Measurements from ENCODE around the gene SCG2.
"Not testable (repeated sequence)": the region's sequence is repeated elsewhere in the genome, so short reads cannot be mapped to it uniquely, and the experiment has no call there.

The SCG2 gene

DNA sequence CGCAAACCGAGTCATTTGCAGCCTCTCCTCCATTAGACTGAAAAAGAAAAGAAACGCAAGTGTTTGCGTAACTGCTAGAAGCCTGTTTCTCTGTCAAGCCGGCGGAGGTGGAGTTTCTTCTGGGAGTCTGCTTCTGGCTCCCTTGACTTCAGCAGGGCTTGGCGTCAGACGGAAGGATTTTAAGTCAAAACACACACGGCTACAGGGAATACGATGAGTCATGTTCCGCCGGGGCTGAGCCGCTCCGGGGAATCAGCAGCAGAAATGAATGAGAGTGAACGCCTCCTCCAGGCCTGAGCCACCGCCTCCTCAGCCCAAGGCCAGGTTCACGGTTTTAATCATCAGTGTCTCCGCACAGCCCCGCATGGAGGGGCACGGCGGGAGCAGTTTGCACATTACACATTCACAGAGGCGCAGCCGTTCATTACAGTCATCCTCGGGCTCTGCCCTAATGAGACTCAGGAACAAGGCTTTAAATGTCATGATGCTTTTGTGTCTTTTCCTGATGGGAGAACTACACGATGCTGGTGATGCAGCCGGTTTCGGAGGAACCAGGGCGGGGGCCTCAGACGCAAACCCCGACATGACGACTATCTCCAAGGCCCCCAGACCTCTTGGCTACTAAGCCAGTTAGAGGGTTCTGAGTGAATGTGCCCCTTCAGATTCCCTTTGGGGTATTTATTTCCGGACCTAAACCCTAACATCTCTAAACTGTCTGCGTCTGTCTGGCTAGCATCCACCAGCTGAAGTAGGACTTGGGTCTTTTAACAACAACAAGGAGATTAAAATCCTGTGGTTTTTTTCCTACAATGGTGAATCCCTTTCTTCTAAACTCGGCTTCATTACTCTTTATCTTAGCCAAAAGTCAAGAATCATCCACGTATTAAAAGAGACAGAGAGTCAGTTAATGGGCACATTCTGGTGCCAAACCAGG, 11.1 kb upstream of the SCG2 start:
- DNase-seq (ENCODE audit: low read depth in 1 of 2, low spot score in 1 of 2): no peak

DNA sequence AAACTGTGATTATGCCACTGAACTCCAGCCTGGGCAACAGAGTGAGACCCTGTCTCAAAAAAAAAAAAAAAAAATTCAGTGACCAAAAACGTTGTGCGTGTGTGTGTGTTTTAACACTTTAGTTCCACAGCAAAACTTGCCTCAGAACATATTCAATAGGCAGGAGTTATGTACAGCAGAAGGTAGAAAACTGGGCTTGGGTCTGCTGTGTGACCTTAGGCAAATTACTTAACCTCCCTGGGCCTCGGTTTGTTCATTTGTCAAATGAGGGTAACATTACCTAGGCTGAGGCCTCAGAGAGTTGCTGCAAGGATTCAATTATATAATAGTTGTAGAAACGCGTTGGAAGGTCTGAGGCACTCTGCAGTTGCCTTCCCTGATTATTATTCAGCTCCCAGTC, 10.3 kb upstream of the SCG2 start:
- no peak for DNase-seq (ENCODE audit: low read depth in 1 of 2, low spot score in 1 of 2)

DNA sequence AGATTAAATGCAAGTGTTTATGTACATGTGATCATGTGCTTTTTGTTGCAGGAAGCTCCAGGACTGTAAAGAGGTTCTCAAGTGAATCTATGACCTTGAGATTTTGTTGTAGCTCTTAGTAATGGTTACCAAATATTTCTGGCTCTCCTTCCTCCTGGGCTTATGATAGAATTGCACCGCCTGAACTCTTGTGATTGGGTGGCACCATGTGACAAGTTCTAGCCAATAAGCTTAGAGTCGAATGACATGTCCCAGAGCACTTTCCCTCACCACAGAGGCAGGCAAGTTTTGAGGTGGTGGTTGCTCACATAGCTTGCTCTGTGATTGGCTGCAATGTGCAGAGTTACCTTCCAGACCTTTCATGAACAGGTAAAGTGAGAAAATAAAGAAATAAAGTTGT, 8.9 kb upstream of the SCG2 start:
- DNase-seq (ENCODE audit: low read depth in 1 of 2, low spot score in 1 of 2): no peak

DNA sequence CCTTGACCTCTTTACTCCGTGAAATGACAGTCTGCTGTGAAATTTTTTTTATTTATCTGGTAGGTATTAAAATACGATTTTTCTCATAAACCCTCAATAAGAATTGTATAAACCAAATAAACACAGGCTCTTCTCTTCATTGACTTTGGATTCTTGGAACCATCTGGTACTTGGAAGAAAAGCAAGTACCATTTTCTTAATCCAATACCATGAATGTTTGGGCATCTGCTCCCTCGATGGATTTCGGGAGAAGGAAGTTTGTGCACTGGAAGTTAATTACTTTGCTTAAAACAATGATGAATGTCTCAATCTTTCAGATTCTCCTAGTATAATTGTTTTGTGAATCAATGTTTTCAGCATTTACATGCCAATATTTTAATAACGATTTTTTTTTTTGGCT, 5.3 kb upstream of the SCG2 start:
- no peak for DNase-seq (ENCODE audit: low read depth in 1 of 2, low spot score in 1 of 2)

DNA sequence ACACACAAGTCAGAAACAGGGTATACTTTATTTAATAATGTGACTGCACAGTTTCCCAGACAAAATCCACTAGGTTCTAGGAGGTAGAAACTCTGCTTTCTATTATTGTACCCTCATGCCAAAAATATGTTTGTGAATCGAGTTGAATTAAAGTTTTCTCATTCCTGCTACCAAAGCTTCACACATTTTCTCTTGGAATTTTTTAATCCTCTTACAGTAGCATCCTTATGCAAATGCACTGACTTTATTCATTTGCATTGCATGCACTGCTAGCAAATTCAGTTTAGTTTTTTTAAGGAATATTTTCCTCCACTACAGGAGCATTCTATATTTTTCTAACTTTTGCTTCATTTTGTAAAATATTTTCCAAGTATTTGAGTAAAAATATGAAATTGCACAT, 4.8 kb upstream of the SCG2 start:
- no peak for DNase-seq (ENCODE audit: low read depth in 1 of 2, low spot score in 1 of 2)

GRCh38 chr2:223604231-223604630, 2.1 kb upstream of the SCG2 start:
- DNase-seq (ENCODE audit: low read depth in 1 of 2, low spot score in 1 of 2): no peak

DNA sequence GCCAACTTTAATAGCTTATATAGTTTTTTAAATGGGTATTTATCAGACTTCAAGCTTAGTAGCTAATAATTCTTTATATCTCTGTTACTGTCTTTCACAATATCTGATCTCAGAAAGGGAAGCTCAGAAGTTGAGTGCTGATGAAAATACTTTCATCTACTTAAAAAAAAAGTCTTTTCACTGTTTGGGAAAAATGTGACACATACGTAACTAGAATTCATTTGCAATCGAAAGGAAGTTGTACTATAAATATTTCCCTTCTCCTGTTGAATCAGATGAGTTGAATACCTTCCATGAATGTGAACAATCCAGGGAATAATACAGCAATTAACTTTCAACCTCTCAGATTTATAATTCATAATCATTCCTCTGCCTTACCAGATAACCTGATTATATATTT, 811 bp upstream of the SCG2 start:
- no peak for DNase-seq (ENCODE audit: low read depth in 1 of 2, low spot score in 1 of 2)

GRCh38 chr2:223601018-223601417, 1.1 kb downstream of the SCG2 start:
- DNase-seq (ENCODE audit: low read depth in 1 of 2, low spot score in 1 of 2): no peak

GRCh38 chr2:223599640-223600380, 2.4 kb downstream of the SCG2 start:
- no peak for DNase-seq (ENCODE audit: low read depth in 1 of 2, low spot score in 1 of 2)

DNA sequence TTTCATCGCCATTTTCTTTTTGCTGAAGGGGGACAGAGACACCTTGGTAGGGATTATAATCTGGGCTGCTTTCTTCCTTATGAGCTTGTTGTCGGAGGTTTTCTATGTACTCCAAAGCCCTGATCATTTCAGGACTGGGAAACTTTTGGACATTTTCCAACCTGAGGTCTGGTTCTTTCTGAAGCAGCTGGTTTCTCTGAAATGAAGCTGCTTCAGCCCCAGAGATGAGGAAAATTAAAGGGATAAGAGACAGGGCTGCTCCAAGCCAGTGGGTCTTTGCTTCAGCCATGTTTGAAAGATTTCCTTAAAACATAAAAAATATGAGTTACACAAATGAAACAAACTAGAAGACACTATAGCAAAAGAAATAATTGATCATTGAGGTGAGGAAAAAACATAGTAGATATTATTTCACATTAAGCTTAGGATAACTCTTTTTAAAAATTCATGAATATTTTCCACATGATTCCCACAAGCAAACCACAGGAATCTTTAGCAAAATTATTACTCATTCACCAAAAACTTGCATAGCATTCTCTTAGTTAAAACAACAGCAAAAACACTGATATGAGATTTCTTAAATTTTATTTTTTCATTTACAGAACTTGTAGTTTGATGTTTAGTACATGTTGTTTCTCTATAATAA, 3.0 kb downstream of the SCG2 start:
- no peak for DNase-seq (ENCODE audit: low read depth in 1 of 2, low spot score in 1 of 2)

DNA sequence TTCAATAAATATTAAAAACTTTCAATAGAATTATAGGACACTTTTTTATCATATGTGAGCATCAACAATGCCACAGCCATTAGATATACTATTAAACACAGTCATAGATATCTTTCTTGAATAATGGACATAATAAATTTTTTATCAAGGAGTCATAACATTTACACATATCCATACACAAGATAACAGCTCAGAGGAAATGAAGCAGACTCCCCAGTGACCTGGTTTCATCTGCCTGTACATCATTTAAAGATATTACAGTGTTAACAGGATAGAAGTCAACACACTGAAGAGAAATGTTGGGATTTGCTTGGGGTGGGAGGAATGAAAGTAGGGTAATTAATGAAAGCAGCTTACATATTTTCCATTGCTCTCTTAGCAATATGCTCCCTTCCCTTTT, 5.1 kb downstream of the SCG2 start:
- DNase-seq (ENCODE audit: low read depth in 1 of 2, low spot score in 1 of 2): no peak

DNA sequence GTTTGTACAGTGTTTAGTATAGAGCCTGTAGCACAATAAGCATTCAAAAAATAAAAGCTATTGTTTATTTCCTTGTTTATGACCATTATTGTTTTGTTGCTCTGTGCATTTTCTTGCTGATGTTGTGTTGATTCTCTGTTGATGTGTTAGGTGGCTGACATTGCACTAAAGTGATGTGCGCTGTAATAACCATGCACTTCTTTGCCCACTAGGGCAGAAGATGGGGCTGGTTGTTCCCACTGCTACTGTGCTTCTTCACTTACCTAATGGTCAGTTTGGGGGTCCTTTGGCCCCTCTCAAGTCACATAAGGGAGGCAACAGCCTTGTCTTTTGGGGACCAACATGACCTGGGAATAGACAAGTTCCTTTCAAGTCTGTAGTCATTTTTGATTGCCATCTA, 6.0 kb downstream of the SCG2 start:
- no peak for DNase-seq (ENCODE audit: low read depth in 1 of 2, low spot score in 1 of 2)

DNA sequence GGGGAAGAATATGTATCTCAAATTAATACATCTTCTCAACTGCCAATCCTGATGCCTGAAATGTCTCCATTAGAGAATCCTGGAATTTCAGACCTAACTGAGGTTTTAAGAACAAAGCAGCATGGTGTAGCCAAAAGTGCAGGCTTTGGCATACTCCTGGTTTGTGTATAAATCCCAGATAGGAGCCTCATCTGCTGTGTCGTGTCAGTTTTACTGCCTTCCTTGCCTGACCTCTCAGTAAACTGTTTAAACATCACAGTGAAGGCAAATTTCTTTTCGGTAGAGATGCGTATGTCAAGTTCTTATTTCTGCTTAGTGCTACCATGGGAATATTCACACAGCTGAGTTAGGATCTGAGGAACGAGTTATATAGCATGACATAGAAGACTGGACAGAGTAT, 7.3 kb downstream of the SCG2 start:
- DNase-seq (ENCODE audit: low read depth in 1 of 2, low spot score in 1 of 2): no peak

GRCh38 chr2:223594259-223594658, 7.9 kb downstream of the SCG2 start:
- no peak for DNase-seq (ENCODE audit: low read depth in 1 of 2, low spot score in 1 of 2)

DNA sequence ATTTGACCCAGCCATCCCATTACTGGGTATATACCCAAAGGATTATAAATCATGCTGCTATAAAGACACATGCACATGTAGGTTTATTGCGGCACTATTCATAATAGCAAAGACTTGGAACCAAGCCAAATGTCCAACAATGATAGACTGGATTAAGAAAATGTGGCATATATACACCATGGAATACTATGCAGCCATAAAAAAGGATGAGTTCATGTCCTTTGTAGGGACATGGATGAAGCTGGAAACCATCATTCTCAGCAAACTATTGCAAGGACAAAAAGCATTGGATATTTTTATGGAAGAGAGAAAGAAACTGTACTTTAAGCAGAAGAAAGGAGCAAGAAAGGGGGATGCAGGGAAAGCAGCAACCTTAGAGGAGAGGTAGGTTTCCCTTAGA, 9.5 kb downstream of the SCG2 start:
- DNase-seq (ENCODE audit: low read depth in 1 of 2, low spot score in 1 of 2): not testable (repeated sequence)

GRCh38 chr2:223591596-223591995, 10.6 kb downstream of the SCG2 start:
- no peak for DNase-seq (ENCODE audit: low read depth in 1 of 2, low spot score in 1 of 2)

DNA sequence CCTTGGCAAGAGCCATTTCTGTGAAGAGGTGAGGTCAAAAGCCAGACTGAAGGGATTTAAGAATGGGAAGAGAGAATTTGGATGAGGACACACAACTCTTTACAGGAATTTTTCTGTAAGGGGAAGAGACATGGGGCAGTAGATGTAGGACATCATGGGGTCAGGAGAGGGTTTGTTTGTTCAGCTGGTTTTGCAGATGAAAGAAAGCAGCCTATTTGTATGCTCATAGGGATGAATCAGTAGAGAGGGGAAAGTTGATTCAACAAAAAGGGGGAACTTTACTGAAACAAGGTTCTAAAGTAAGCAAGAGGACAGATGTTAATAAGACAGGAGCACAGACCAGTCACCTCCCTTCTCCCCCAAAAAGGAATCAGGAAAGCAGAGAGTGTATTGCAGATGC, 11.2 kb downstream of the SCG2 start:
- no peak for DNase-seq (ENCODE audit: low read depth in 1 of 2, low spot score in 1 of 2)

DNA sequence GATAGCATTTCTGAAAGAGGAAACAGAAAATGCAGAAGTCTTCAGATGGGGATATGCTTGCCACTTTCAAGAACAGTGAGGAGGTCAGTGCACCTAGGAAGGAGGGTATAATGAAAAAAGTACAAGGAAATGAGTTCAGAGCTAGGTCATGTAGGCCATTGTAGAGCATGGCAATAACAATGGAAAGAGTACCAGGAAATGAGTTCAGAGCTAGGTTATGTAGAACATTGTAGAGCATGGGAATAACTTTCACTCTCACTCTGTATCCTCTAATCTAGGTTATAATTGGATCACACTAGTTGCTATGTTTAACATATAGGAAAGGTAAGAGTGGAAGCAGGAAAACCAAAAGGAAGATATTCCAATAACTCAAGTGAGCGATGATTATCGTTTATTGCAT, 12.3 kb downstream of the SCG2 start:
- no peak for DNase-seq (ENCODE audit: low read depth in 1 of 2, low spot score in 1 of 2)

DNA sequence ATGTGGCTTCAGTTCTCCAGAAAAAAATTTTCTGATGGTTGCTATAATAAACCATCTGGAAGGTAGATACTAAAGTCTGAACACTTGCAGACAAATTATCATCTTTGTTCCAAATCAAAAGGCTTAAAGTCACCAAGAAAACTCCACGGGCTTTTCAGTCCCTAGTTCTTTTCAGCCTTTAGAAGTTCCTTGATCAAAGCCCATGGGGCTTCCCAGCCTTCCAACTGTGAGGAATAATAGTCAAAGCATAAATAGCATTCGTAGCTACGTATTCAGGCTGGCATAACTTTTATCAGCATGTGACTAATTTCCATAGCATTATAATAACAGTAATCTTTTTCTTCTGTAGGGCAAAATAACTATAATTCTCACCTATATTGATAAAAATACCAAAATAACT, 13.9 kb downstream of the SCG2 start:
- no peak for DNase-seq (ENCODE audit: low read depth in 1 of 2, low spot score in 1 of 2)

GRCh38 chr2:223587301-223587700, 14.9 kb downstream of the SCG2 start:
- no peak for DNase-seq (ENCODE audit: low read depth in 1 of 2, low spot score in 1 of 2)

GRCh38 chr2:223586261-223586660, 15.9 kb downstream of the SCG2 start:
- DNase-seq (ENCODE audit: low read depth in 1 of 2, low spot score in 1 of 2): no peak

DNA sequence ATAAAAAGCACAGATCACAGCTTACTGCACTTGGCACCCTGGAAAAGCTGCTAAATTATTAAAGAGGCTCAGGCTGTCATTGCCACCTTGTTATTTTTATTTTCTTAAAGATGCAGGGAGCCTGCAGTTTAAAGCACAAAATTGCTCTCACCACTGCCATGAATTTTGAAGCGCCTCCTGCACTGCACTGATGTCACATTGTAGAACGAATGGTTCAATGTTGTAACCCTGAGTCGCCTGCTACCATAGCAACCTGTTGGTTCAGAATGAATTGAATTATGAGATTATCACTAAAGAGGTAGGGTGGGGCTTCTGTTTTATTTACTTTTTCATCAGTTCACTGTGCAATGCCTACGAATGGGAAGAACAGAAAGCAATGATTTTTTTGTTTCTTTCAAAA, 16.5 kb downstream of the SCG2 start:
- no peak for DNase-seq (ENCODE audit: low read depth in 1 of 2, low spot score in 1 of 2)

All from activated CD4-positive, alpha-beta T cell treated with anti-CD3 and anti-CD28 coated beads, Interleukin-2, amount 50 U/mL, for 24 hours (primary cell).